GM21447 (cell line): ENCODE data around the gene MAML2.

Source experiments
- ATAC-seq: cut with Tn5 transposase; IDR thresholded peaks from one replicate; pipeline ENCODE4 v1.9.1; 2021; ENCODE audit not compliant: unreplicated experiment

The MAML2 gene

GRCh38 chr11:96082936-96083335, 260.1 kb downstream of the MAML2 start:
- no peak for ATAC-seq

DNA sequence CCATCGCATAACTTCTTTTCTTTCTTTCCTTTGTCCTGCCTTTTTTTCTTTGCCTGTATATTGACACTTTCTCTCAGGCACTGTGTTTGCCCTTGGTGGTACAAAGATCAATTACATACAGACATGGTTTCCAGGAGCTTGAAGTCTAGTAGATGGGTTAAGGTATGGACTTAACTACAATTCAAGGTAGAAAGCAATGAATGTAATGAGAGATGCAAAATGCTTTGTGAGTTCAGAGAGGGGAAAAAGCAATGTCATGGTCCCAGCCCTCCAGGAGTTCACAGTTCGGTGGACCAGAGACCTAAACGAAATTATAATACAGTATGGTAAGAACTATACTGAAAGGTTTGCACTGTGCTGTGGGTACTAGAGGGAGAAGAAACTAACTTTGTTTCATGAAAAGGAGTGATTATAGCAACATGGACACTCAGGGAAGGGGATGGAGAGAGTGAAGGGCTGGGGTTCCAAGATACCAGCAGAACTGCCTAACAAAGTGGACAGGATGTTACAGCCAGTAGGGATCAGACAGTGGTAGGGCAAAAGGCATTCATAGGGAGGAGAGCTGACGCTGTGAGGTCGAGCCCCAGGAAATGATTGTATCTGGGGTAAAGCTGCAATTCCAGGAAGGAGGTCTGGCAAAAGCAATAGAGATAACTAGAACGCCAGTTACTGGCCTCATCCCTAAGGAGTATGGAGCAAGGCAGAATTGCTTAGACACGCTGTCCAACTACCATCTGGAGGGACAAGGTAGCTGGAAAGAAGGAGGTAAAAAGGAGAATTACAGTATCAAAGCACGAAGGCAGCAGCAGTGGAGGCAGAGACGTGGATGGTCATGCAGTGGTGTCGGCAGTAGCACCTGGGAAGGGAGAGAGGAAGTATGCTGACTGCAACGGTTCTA, 260.7 kb downstream of the MAML2 start:
- no peak for ATAC-seq

- no peak for ATAC-seq
Measured at GRCh38 chr11:96081561-96081960, 261.4 kb downstream of the MAML2 start.

DNA sequence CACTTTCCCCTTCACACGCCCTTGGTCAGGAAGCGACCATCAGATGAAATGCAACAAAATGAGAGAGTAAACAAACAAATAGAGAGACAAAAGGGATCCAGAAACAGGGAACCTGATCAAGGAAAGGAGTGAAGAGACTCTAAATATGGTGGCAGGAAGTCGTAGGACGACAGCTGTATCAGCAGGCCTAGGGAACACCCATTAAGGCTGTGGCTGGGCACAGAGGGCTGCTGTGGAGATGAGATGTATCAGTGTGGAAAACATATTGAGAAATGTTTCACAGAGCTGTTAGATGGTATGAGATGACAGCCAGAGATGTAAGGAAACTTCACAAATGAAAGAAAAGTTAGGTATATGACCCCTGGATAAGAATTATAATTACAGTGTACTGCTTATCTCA, 263.3 kb downstream of the MAML2 start:
- ATAC-seq: no peak

DNA sequence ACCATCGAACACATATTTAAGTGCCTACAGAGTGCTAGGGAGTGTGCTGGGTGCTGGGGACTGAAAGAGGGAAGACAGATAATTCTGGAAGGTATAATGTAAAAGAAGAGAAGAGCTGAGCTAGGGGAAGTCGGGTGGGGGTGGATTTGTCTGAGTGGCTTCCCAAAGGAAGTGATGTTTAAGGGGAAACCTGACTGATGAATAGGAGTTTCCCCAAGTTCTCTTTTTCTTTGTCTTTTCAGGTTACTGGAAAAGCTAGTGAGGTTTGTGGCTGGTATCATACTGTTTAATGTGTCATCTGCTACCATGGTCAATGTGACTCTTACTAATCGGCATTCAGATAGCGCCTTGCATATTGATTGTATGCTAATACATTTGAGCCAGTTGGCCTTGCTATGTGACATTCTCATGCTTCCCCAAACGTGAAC, 267.4 kb downstream of the MAML2 start:
- ATAC-seq: peak; percentile 79

DNA sequence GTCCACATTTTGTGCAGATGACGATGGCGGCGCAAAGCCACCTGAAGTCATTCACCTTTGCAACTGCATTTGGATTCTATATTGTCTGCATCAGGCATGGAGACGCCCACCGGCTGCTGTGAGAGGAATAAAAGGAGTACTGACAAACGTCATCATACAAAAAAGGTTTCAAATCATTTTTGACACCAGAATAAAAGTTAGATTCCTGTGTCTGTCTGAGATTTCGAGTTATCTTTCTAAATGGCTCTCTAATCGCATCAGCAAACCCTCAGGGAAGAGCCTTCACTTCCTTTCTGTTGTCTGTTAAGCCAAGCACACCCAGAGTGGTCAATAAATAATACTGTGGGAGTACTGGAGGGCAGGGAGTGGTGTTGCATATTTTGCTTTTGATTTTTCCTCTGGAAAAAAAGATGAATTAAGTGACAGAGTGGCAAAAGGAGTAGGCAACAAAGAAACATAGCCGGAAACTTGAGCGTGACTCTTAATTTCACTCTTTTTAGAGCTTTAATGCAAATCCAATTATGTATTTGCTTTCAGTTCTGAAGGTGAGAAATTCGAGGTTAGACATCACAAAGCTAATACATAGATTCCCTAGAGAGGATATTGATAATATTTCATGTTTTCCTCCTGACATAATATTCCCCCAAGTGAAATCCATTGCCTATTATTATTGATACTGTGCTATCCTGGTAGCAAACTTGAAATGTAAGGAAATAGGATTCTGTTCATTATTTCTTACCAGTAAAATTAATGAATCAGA, 268.3 kb downstream of the MAML2 start:
- ATAC-seq: no peak

DNA sequence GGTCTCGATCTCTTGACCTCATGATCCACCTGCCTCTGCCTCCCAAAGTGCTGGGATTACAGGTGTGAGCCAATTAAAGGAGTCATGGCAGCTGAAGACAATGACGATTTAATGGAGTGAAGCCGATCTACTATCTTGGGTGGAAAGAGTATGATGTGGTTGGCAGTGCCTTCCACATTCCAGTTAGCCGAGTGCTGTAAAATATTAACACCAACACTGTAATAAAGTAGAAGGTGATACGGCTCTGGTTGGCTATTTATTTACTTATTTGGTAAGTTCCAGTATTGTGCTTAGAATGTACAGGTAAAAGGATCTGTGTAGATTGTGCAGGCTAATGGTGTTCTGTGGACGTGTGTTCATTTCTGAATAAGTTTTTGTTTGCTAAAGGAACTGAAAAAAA, 269.5 kb downstream of the MAML2 start:
- ATAC-seq: no peak

DNA sequence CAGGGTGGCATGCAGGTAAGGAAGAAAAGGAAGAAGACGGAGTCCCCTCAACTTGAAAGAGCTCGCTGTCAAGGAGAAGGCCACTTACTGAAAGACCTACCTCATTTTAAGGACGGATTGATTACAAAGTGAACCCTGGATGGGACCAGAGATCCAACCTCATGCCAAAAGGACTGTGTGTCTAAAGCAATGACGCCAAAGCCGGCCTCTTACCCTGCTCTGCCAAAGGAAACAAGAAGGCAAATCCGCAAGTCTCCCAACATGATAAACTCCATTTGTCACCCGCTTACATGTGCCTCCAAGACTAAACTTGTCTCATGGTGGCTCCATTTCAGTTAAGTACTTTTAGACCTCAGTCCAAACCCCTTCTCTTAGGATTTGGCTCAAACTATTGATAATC, 270.4 kb downstream of the MAML2 start:
- ATAC-seq: no peak

GRCh38 chr11:96070453-96070852, 272.5 kb downstream of the MAML2 start:
- no peak for ATAC-seq

- ATAC-seq: no peak
Measured at GRCh38 chr11:96067160-96067559, 275.8 kb downstream of the MAML2 start.

- no peak for ATAC-seq
Measured at GRCh38 chr11:96065379-96065778, 277.6 kb downstream of the MAML2 start.

DNA sequence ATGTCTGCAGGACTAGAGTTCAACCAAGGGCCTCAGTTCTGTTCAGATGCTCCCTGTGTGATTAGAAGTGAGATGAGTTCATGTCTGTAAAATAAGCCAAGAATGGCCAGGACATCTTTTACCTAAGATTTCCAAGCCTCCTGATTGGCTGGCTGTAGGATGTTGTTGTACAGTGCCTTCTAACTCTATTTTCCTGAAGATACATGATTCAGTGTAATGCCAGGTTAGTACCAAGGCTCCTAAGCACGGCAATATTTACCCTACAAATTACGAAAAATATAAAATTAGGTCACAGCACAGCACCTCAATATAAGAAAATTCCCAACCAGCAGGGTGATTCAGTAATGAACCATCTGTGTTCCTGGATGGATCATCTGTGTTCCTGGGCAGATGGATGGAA, 279.1 kb downstream of the MAML2 start:
- no peak for ATAC-seq

GRCh38 chr11:96063053-96063452, 279.9 kb downstream of the MAML2 start:
- no peak for ATAC-seq

GRCh38 chr11:96062134-96062533, 280.9 kb downstream of the MAML2 start:
- ATAC-seq: peak; percentile 75

DNA sequence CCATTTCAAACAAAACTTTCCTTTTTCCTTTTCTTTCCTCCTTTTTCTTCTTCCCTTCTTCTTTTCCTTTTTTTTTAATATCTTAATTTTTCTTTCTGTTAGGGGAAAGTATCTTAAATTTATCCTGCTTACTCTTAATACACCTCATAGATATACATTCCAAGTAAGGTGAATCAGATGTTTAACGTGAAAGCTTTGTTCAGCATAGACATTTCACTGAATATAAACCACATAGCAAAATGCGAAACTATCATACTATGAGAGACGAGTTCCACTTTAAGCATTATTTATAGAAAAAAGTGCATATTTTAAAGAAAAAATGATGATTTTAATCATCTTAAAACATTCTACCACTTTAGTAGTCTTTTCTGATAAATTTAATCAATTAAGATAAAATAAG, 281.3 kb downstream of the MAML2 start:
- no peak for ATAC-seq

GRCh38 chr11:96061069-96061468, 281.9 kb downstream of the MAML2 start:
- ATAC-seq: no peak

GRCh38 chr11:96057502-96057901, 285.5 kb downstream of the MAML2 start:
- ATAC-seq: no peak

- no peak for ATAC-seq
Measured at GRCh38 chr11:96056576-96056975, 286.4 kb downstream of the MAML2 start.

GRCh38 chr11:96055706-96056387, 287.1 kb downstream of the MAML2 start:
- ATAC-seq: no peak

- ATAC-seq: no peak
Measured at GRCh38 chr11:96054870-96055705, 287.9 kb downstream of the MAML2 start.
